A549 (cell line): ENCODE measurements around the gene RBM10. TPM values are rescaled to one million over a fixed set of nuclear protein-coding genes. Genes with fewer than 3 reads are reported as not detected.

Experiments used
- ATAC-seq, 2 experiments: fragments of 200-7000 bp in 1 of 2; fragments of >200 bp in 1 of 2; cut with Nextera tagmentation in 1 of 2; cut with Tn5 transposase in 1 of 2; 3 replicates each; pipeline versions ENCODE4 v1.8.0 to v1.9.1; 2018 to 2020; ENCODE audit warnings: mild to moderate bottlenecking in 1 of 2, moderate library complexity in 1 of 2
- CTCF ChIA-PET: fragments of 300-600 bp; sonication (Branson Sonifier 250); formaldehyde crosslinking; extraction: SDS; loops from one replicate; lab custom pipeline; 2021; ENCODE audit warnings: antibody characterized with exemption, inconsistent platforms; lab: Yijun Ruan, JAX
- POLR2A ChIA-PET: fragments of 350-600 bp; formaldehyde crosslinking; extraction: SDS; loops from one replicate; lab custom pipeline; 2021; ENCODE audit warnings: antibody characterized with exemption, inconsistent platforms; lab: Yijun Ruan, JAX
- DNase-seq, 2 experiments: peaks; one replicate each; pipeline versions ENCODE4 v3.0.0 to v3.0.0-alpha.2; 2011 to 2016; ENCODE audit warnings: low read depth in 1 of 2, low spot score in 1 of 2
- FAIRE-seq: peaks from 2 replicates; lab custom pipeline; 2011; peaks lifted over from hg19 to GRCh38; lab: Jason Lieb, UNC
- H3K27ac ChIP-seq, 2 experiments: fragments of >200 bp; sonication (Bioruptor Twin); formaldehyde crosslinking; 3 replicates each; pipeline ENCODE4 v1.5.1; 2016 to 2017
- H3K4me1 ChIP-seq: fragments of >200 bp; sonication (Bioruptor Twin); formaldehyde crosslinking; 3 replicates; pipeline ENCODE4 v1.6.1; 2016
- H3K4me2 ChIP-seq: fragments of >200 bp; sonication (Bioruptor Twin); formaldehyde crosslinking; 3 replicates; pipeline ENCODE4 v1.6.1; 2016
- H3K4me3 ChIP-seq: fragments of >200 bp; sonication (Bioruptor Twin); formaldehyde crosslinking; 3 replicates; pipeline ENCODE4 v1.5.1; 2016
- H3K9me3 ChIP-seq: fragments of >200 bp; sonication (Bioruptor Twin); formaldehyde crosslinking; 3 replicates; pipeline ENCODE4 v1.6.1; 2016
- BHLHE40 ChIP-seq: IDR thresholded peaks from 2 replicates; pipeline ENCODE4 v1.6.1; 2012; ENCODE audit warnings: low read depth, low read length, inconsistent platforms
- CBX2 ChIP-seq: fragments of 200-600 bp; sonication (generic); IDR thresholded peaks from 2 replicates; pipeline ENCODE4 v1.6.1; 2016; ENCODE audit warnings: low read depth, mild to moderate bottlenecking, borderline replicate concordance
- EHF ChIP-seq: fragments of 250-450 bp; sonication (Bioruptor Pico); IDR thresholded peaks from 2 replicates; pipeline ENCODE4 v1.5.0; 2020; ENCODE audit warnings: mild to moderate bottlenecking
- EHMT2 ChIP-seq: fragments of 200-600 bp; sonication (generic); IDR thresholded peaks from 2 replicates; pipeline ENCODE4 v1.6.1; 2016; ENCODE audit warnings: antibody characterized with exemption, low read depth, mild to moderate bottlenecking, moderate library complexity
- EP300 ChIP-seq, 2 experiments: fragments of >200 bp; sonication (Bioruptor Twin); formaldehyde crosslinking; IDR thresholded peaks; 2 replicates in 1 of 2; 3 replicates in 1 of 2; pipeline ENCODE4 v1.6.1; 2016 to 2017
- FOSB ChIP-seq: fragments of 250-450 bp; sonication (Bioruptor Pico); IDR thresholded peaks from 2 replicates; pipeline ENCODE4 v1.5.0; 2020; ENCODE audit warnings: mild to moderate bottlenecking, moderate library complexity
- FOSL2 ChIP-seq, 2 experiments: fragments of 450-650 bp in 1 of 2; fragments of >200 bp in 1 of 2; sonication (Bioruptor Twin) in 1 of 2; formaldehyde crosslinking; IDR thresholded peaks; 2 replicates each; pipeline versions ENCODE4 v1.5.0 to v1.6.1; 2016 to 2020; ENCODE audit warnings: mild to moderate bottlenecking in 1 of 2, moderate library complexity in 1 of 2
- FOXS1 ChIP-seq: fragments of 250-450 bp; sonication (Bioruptor Pico); IDR thresholded peaks from 2 replicates; pipeline ENCODE4 v1.5.0; 2020; ENCODE audit warnings: mild to moderate bottlenecking, moderate library complexity
- GATA3 ChIP-seq: IDR thresholded peaks from 2 replicates; pipeline ENCODE4 v1.6.1; 2012; ENCODE audit warnings: borderline replicate concordance
- HDAC2 ChIP-seq: fragments of 200-600 bp; sonication (generic); IDR thresholded peaks from 2 replicates; pipeline ENCODE4 v1.6.1; 2016
- HOXA7 ChIP-seq: fragments of 250-450 bp; sonication (Bioruptor Pico); IDR thresholded peaks from 2 replicates; pipeline ENCODE4 v1.5.0; 2020; ENCODE audit warnings: mild to moderate bottlenecking, moderate library complexity
- HOXB5 ChIP-seq: fragments of 250-450 bp; sonication (Bioruptor Pico); IDR thresholded peaks from 2 replicates; pipeline ENCODE4 v1.5.0; 2020; ENCODE audit warnings: mild to moderate bottlenecking, moderate library complexity
- JUN ChIP-seq, 2 experiments: fragments of >200 bp; sonication (Bioruptor Twin); formaldehyde crosslinking; IDR thresholded peaks; 2 replicates in 1 of 2; 3 replicates in 1 of 2; pipeline ENCODE4 v1.6.1; 2016 to 2017
- KDM5A ChIP-seq: fragments of 200-600 bp; sonication (generic); IDR thresholded peaks from 2 replicates; pipeline ENCODE4 v1.6.1; 2016; ENCODE audit warnings: antibody characterized with exemption, mild to moderate bottlenecking
- MAZ ChIP-seq: fragments of 150-350 bp; IDR thresholded peaks from 2 replicates; pipeline ENCODE4 v1.6.1; 2014; ENCODE audit warnings: antibody characterized with exemption, low read depth, low read length, borderline replicate concordance
- MYC ChIP-seq: IDR thresholded peaks from 2 replicates; pipeline ENCODE4 v1.6.1; 2012; ENCODE audit warnings: mild to moderate bottlenecking, inconsistent platforms, low read length, improper control_type of control experiment, borderline replicate concordance
- NFE2L2 ChIP-seq: fragments of 150-350 bp; conservative IDR thresholded peaks from 2 replicates; pipeline ENCODE4 v1.6.1; 2014; ENCODE audit warnings: low read length
- NR3C1 ChIP-seq: fragments of >200 bp; sonication (Bioruptor Twin); formaldehyde crosslinking; IDR thresholded peaks from 3 replicates; pipeline ENCODE4 v1.6.1; 2017
- PHF8 ChIP-seq: fragments of 200-600 bp; sonication (generic); IDR thresholded peaks from 2 replicates; pipeline ENCODE4 v1.6.1; 2016; ENCODE audit warnings: low read depth, mild to moderate bottlenecking, antibody characterized with exemption, moderate library complexity, borderline replicate concordance
- POLR2A ChIP-seq: IDR thresholded peaks from 2 replicates; pipeline ENCODE4 v1.6.1; 2012; ENCODE audit warnings: mild to moderate bottlenecking, low read length
- POLR2AphosphoS2 ChIP-seq: conservative IDR thresholded peaks from 2 replicates; pipeline ENCODE4 v1.6.1; 2012; ENCODE audit warnings: low read length, improper control_type of control experiment, inconsistent platforms
- RCOR1 ChIP-seq: fragments of 150-350 bp; IDR thresholded peaks from 2 replicates; pipeline ENCODE4 v1.6.1; 2014; ENCODE audit warnings: antibody characterized with exemption, low read length, low read depth
- RFX5 ChIP-seq: fragments of 450-650 bp; IDR thresholded peaks from 2 replicates; pipeline ENCODE4 v1.7.1; 2014; ENCODE audit warnings: antibody characterized with exemption, mild to moderate bottlenecking, moderate library complexity
- SMC3 ChIP-seq: fragments of >200 bp; sonication (Bioruptor Twin); formaldehyde crosslinking; IDR thresholded peaks from 3 replicates; pipeline ENCODE4 v1.6.1; 2018; ENCODE audit warnings: inconsistent platforms
- SREBF2 ChIP-seq: fragments of 450-650 bp; IDR thresholded peaks from 2 replicates; pipeline ENCODE4 v1.6.1; 2014; ENCODE audit warnings: mild to moderate bottlenecking, moderate library complexity
- TFCP2L1 ChIP-seq: fragments of 250-450 bp; sonication (Bioruptor Pico); IDR thresholded peaks from 2 replicates; pipeline ENCODE4 v1.5.0; 2021; ENCODE audit warnings: mild to moderate bottlenecking
- TP53 ChIP-seq: fragments of 250-450 bp; sonication (Bioruptor Pico); IDR thresholded peaks from 2 replicates; pipeline ENCODE4 v1.5.0; 2021; ENCODE audit warnings: mild to moderate bottlenecking, moderate library complexity
- WGBS: methylation state at CpG from one replicate; pipeline ENCODE4 v1.1.6; 2017; ENCODE audit errors: missing lambda C conversion rate; 5-methylcytosine and 5-hydroxymethylcytosine counted together
- polyA plus RNA-seq, 4 experiments: library from polyadenylated mRNA; depleted of rRNA in 3 of 4; stranded (reverse); fragments of >200 nt; fragmentation: RNase III in 1 of 4; extraction: RNeasy Plus Mini Kit Qiagen cat#74134 plus additional on column Dnase treatment in 1 of 4; gene quantifications; 2 replicates in 3 of 4; 3 replicates in 1 of 4; pipeline ENCODE4 v1.2.3, GENCODE V29; 2011 to 2017
- TF ChIP-seq, protein P1 (sequence below): IDR thresholded peaks from 2 replicates; pipeline ENCODE4 v1.6.1; 2012; ENCODE audit warnings: low read depth, borderline replicate concordance
- TF ChIP-seq, protein P2 (sequence below): IDR thresholded peaks from 2 replicates; pipeline ENCODE4 v1.6.1; 2012
- TF ChIP-seq, protein P3 (sequence below): fragments of 450-650 bp; IDR thresholded peaks from 2 replicates; pipeline ENCODE4 v1.6.1; 2014; ENCODE audit warnings: antibody characterized with exemption
- TF ChIP-seq, protein P4 (sequence below): IDR thresholded peaks from 2 replicates; pipeline ENCODE4 v1.6.1; 2012

RBM10 gene
- polyA plus RNA-seq, 2 of the 4 experiments (the other 2 are of a cell fraction), result 21.1 to 29.8 TPM

DNA sequence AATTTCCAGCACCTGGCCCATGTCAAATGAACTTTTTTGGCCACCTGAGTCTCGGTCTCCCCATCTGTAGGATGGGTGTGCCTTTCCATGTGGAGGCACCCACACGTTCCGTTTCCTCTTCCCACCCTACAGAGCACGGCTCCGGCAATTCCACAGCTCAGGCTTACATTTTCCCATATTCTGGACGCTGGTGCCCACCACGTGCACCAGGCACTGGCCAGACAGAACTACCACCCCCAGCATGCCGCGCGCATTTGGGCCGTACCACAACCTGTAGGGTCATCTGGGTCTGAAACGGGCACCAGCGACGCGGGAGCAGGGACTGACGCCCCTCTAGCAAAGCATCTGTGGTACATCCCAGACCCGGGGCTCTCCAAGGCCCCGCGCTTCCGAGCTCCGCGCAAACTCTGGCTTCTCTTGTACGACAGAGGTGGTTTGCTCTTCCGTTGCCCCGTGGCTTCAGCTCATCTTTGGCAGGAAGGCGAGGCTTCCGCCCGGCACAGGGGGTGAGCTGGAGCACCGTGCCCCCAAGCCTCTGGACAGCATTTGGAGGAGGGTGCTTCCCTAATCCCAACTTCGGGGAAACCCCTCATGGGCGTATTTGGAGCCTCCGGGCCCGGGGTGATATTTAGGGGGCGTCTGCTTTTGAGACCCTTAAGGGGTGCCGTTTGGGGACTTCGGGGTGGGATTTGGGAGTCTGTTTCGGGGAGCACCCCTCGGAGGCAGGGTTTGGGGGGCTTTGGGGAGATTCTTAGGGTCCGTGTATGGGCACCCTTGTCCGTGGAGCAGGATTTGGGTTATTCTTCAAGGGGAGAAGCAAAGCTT, 45.6 kb downstream of the RBM10 start:
- H3K9me3 ChIP-seq, result no peaks in the 10 kb centered on the region
- H3K4me1 ChIP-seq, result peaks cover 13% of the 10 kb centered on the region
- peak overlapping the region; percentile 83 to 89 for H3K27ac ChIP-seq
- ChIA-PET POLR2A (interaction anchor here (0.6 to 1.4 kb wide), 6 partner anchors 27 to 333 kb away, joined by 3 to 11 read pairs (median 4); partner anchors contain the start of genes CDK16 and RBM10), CTCF (interaction anchor here (0.6 to 3.0 kb wide), 7 partner anchors 10 to 454 kb away, joined by 3 to 16 read pairs (median 4); partner anchors contain the start of gene RBM10)
- 7% methylated on average over 23 of the region's 40 CpGs for WGBS
- TF ChIP-seq, protein P1, sequence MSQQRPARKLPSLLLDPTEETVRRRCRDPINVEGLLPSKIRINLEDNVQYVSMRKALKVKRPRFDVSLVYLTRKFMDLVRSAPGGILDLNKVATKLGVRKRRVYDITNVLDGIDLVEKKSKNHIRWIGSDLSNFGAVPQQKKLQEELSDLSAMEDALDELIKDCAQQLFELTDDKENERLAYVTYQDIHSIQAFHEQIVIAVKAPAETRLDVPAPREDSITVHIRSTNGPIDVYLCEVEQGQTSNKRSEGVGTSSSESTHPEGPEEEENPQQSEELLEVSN, result peak; percentile 86
- TF ChIP-seq TFCP2L1 (CRISPR knock-in tag) (no peak), TP53 (CRISPR knock-in tag) (no peak), POLR2A (peak; percentile 60), SMC3 (no peak), MYC (peak; percentile 96), PHF8 (0 out of 2 replicates have a peak, but pooled peaks have one; percentile 36), JUN (IDR thresholded peaks at IDR 0.05) (peak in 1 of 2 experiments; percentile 71; a peak in 3 of 5 replicates), RFX5 (no peak), BHLHE40 (peak; percentile 80), RCOR1 (no peak), GATA3 (peak; percentile 81)
- TF ChIP-seq, protein P2, sequence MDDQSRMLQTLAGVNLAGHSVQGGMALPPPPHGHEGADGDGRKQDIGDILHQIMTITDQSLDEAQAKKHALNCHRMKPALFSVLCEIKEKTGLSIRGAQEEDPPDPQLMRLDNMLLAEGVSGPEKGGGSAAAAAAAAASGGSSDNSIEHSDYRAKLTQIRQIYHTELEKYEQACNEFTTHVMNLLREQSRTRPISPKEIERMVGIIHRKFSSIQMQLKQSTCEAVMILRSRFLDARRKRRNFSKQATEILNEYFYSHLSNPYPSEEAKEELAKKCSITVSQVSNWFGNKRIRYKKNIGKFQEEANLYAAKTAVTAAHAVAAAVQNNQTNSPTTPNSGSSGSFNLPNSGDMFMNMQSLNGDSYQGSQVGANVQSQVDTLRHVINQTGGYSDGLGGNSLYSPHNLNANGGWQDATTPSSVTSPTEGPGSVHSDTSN, result no peak
- TF ChIP-seq, protein P3, sequence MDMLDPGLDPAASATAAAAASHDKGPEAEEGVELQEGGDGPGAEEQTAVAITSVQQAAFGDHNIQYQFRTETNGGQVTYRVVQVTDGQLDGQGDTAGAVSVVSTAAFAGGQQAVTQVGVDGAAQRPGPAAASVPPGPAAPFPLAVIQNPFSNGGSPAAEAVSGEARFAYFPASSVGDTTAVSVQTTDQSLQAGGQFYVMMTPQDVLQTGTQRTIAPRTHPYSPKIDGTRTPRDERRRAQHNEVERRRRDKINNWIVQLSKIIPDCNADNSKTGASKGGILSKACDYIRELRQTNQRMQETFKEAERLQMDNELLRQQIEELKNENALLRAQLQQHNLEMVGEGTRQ, result peak; percentile 57; the same call in 1 of the 2 replicates
- TF ChIP-seq, protein P4, sequence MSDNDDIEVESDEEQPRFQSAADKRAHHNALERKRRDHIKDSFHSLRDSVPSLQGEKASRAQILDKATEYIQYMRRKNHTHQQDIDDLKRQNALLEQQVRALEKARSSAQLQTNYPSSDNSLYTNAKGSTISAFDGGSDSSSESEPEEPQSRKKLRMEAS, result peak; percentile 98
- H3K4me2 ChIP-seq, result peak overlapping the region; percentile 86
- ATAC-seq, result peak; percentile 88 to 91
- peak overlapping the region; percentile 84 for H3K4me3 ChIP-seq
- peak; percentile 92 to 96 for DNase-seq
- FAIRE-seq, result peak; percentile 97

DNA sequence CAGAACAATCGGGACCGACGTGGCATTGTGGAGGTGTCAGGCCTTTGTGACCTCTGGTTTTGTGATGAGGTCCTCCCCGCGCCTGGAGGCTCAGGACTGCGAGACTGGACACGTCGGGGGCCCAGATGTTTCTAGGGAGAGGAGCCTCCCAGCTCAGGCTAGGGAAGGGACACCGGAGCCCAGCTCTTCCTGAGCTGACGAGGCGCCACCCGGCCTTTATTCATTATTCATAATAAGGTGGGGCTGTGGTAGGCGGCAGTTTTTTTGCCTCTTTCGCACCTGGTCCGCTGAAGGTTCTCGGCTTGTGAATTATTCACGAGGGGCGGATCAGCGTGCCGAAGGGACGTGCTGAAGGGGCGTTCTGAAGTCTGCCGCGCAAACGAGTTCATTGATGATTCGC, 46.3 kb downstream of the RBM10 start:
- WGBS, result 20% methylated on average over 24 of the region's 26 CpGs
- ChIA-PET CTCF (interaction anchor here (0.6 to 3.0 kb wide), 6 partner anchors 9 to 453 kb away, joined by 3 to 16 read pairs (median 4); no protein-coding TSS in a partner anchor), POLR2A (interaction anchor here (1.0 to 1.4 kb wide), 3 partner anchors 27 to 291 kb away, joined by 4 to 6 read pairs (median 4); partner anchors contain the start of gene CDK16)
- FAIRE-seq, result no peak
- Histone ChIP-seq H3K4me3 (peak overlapping the region; percentile 84), H3K9me3 (no peaks in the 10 kb centered on the region), H3K4me2 (peak overlapping the region; percentile 86), H3K4me1 (peaks cover 19% of the 10 kb centered on the region), H3K27ac (peak overlapping the region; percentile 83 to 89)
- DNase-seq, result no peak
- no peak for TF ChIP-seq HOXA7 (CRISPR knock-in tag)
- no peak for TF ChIP-seq EHMT2
- TF ChIP-seq, protein P1, result no peak
- TF ChIP-seq FOSL2 (IDR thresholded peaks at IDR 0.05), result no peak
- TF ChIP-seq FOSL2 (CRISPR knock-in tag; IDR thresholded peaks at IDR 0.05), result no peak
- no peak for TF ChIP-seq FOSB (CRISPR knock-in tag)
- TF ChIP-seq POLR2AphosphoS2, result no peak
- TF ChIP-seq, protein P4, result no peak
- no peak for TF ChIP-seq HDAC2
- no peak for TF ChIP-seq FOXS1 (CRISPR knock-in tag)
- TF ChIP-seq KDM5A, result no peak
- TF ChIP-seq HOXB5, result no peak
- no peak for TF ChIP-seq CBX2
- no peak for TF ChIP-seq MAZ
- TF ChIP-seq EP300 (IDR thresholded peaks at IDR 0.05), result no peak
- no peak for TF ChIP-seq NFE2L2
- TF ChIP-seq EHF (CRISPR knock-in tag), result no peak
- TF ChIP-seq SREBF2, result no peak
- TF ChIP-seq NR3C1, result no peak
- ATAC-seq, result peak; percentile 10 to 14; a peak in 3 of 6 replicates
